Hepatocyte (in vitro differentiated cells): Measurements from ENCODE around the gene CCDC106. TPM values are rescaled to one million over a fixed set of nuclear protein-coding genes. Genes with fewer than 3 reads are reported as not detected.
A peak's percentile ranks its signal among the peaks of the same experiment; 100 is the strongest.

Experiments
- DNase-seq: peaks from one replicate; pipeline ENCODE4 v3.0.0-alpha.2; 2016; ENCODE audit warnings: low spot score
- H2AFZ ChIP-seq: fragments of 200-600 bp; sonication (generic); 2 replicates; pipeline ENCODE4 v1.6.0; 2016; ENCODE audit warnings: antibody characterized with exemption, mild to moderate bottlenecking
- H3K27ac ChIP-seq: fragments of 200-600 bp; sonication (generic); 2 replicates; pipeline ENCODE4 v1.5.1; 2016; ENCODE audit warnings: mild to moderate bottlenecking
- H3K27me3 ChIP-seq: fragments of 200-600 bp; sonication (generic); 2 replicates; pipeline ENCODE4 v1.6.1; 2016
- H3K36me3 ChIP-seq: fragments of 200-600 bp; sonication (generic); replicated peaks from 2 replicates; pipeline ENCODE4 v1.5.1; 2016; ENCODE audit warnings: low read depth; ENCODE audit not compliant: insufficient read depth
- H3K4me1 ChIP-seq: fragments of 200-600 bp; sonication (generic); 2 replicates; pipeline ENCODE4 v1.5.1; 2016; ENCODE audit warnings: mild to moderate bottlenecking, moderate library complexity; ENCODE audit not compliant: insufficient read depth
- H3K4me2 ChIP-seq: fragments of 200-600 bp; sonication (generic); 2 replicates; pipeline ENCODE4 v1.6.0; 2016
- H3K4me3 ChIP-seq: fragments of 200-600 bp; sonication (generic); 2 replicates; pipeline ENCODE4 v1.5.1; 2016; ENCODE audit warnings: mild to moderate bottlenecking
- H3K79me2 ChIP-seq: fragments of 200-600 bp; sonication (generic); 2 replicates; pipeline ENCODE4 v1.6.0; 2017; ENCODE audit warnings: mild to moderate bottlenecking
- H3K9me2 ChIP-seq: fragments of 200-600 bp; sonication (generic); replicated peaks from 2 replicates; pipeline ENCODE4 v1.6.0; 2017; ENCODE audit warnings: mild to moderate bottlenecking; ENCODE audit not compliant: insufficient read depth
- H3K9me3 ChIP-seq: fragments of 200-600 bp; sonication (generic); 2 replicates; pipeline ENCODE4 v1.5.1; 2016; ENCODE audit warnings: low read depth, mild to moderate bottlenecking
- H4K20me1 ChIP-seq: fragments of 200-600 bp; sonication (generic); 2 replicates; pipeline ENCODE4 v1.6.0; 2016; ENCODE audit warnings: mild to moderate bottlenecking; ENCODE audit not compliant: insufficient read depth, poor library complexity, severe bottlenecking
- CTCF ChIP-seq: fragments of 200-600 bp; sonication (generic); IDR thresholded peaks from 2 replicates; pipeline ENCODE4 v1.5.1; 2016; ENCODE audit warnings: antibody characterized with exemption, mild to moderate bottlenecking; ENCODE audit not compliant: poor library complexity
- EZH2 ChIP-seq: fragments of 200-600 bp; sonication (generic); IDR thresholded peaks from 2 replicates; pipeline ENCODE4 v1.6.1; 2016; ENCODE audit warnings: antibody characterized with exemption, mild to moderate bottlenecking, borderline replicate concordance
- EZH2phosphoT487 ChIP-seq: fragments of 200-600 bp; sonication (generic); IDR thresholded peaks from one replicate; pipeline ENCODE4 v1.6.1; 2018; ENCODE audit warnings: antibody characterized with exemption, mild to moderate bottlenecking, low read depth, moderate library complexity; ENCODE audit not compliant: unreplicated experiment, severe bottlenecking
- WGBS: methylation state at CpG from one replicate; pipeline ENCODE4 v1.1.6; 2016; ENCODE audit warnings: low lambda C conversion rate; ENCODE audit errors: missing lambda C conversion rate; 5-methylcytosine and 5-hydroxymethylcytosine counted together
- polyA plus RNA-seq: library from polyadenylated mRNA; unstranded; fragments of >200 nt; fragmentation: Nextera tagmentation; extraction: Ambion mirVana; gene quantifications from 2 replicates; pipeline ENCODE4 v1.2.1, GENCODE V29; 2016
- total RNA-seq: library from RNA; depleted of rRNA; stranded (reverse); fragments of >200 nt; gene quantifications from 2 replicates; pipeline ENCODE4 v1.2.3, GENCODE V29; 2014

CCDC106 gene
- total and polyA plus RNA-seq, 2 experiments from 2014 or later, result 18.3 to 31.7 TPM

DNA sequence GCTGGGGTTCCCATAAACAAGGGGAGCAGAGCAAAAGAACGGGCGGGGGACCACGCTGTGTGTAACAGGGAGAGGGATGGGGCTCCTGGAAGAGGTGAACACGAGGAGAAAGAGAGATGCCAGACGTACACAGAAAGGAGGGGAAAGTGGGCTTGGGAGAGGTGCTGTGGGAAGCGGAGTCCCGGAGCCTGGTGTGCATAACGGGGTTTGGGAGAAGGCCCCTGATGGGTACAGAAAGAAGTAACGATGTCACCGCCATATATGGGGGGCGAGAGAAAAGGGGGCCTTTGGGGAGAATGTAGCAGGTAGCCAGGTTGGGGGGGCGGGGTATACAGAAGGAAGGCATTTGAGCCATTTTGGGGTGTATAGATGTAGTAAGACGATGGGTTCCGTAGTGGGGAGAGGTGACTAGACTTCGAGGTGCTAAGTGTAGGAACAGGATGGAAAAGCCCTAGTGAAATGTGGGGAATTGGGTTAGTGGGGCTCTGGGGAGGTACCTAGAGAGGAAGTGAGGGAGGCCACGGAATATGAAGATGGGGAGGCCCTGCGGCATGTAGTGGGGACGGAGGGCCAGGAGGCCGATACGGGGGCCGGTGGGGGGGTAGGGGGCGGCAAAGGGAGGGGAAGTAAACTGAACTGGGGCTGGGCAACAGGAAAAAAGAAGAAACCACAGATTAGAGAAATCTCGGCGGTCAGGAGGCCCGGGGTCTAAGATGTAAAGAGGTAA, 6.4 kb upstream of the CCDC106 start:
- H3K27ac ChIP-seq, result peak overlapping the region; percentile 98
- peak overlapping the region; percentile 92 for H3K4me2 ChIP-seq
- H3K4me1 ChIP-seq, result peaks cover 13% of the 10 kb centered on the region
- no peaks in the 10 kb centered on the region for H3K27me3 ChIP-seq
- no peak for DNase-seq
- 0% methylated on average over 9 of the region's 25 CpGs for WGBS
- no peak for TF ChIP-seq CTCF
- TF ChIP-seq EZH2phosphoT487, result no peak
- TF ChIP-seq EZH2, result no peak
- H3K36me3 ChIP-seq, result no peaks in the 10 kb centered on the region
- no peaks in the 10 kb centered on the region for H3K9me3 ChIP-seq
- no peaks in the 10 kb centered on the region for H3K9me2 ChIP-seq
- H4K20me1 ChIP-seq, result no peaks in the 10 kb centered on the region
- peak overlapping the region; percentile 73 for H2AFZ ChIP-seq
- H3K79me2 ChIP-seq, result peaks cover 76% of the 10 kb centered on the region
- peak overlapping the region; percentile 99 for H3K4me3 ChIP-seq

- H3K27ac ChIP-seq, result peak overlapping the region; percentile 98
- H3K4me1 ChIP-seq, result peaks cover 21% of the 10 kb centered on the region
- H3K4me2 ChIP-seq, result peak overlapping the region; percentile 92
- no peaks in the 10 kb centered on the region for H3K9me3 ChIP-seq
- WGBS, result 3% methylated on average over 43 of the region's 65 CpGs
- no peak for DNase-seq
- no peaks in the 10 kb centered on the region for H3K27me3 ChIP-seq
- TF ChIP-seq EZH2 (no peak), CTCF (no peak), EZH2phosphoT487 (no peak)
- peaks cover 76% of the 10 kb centered on the region for H3K79me2 ChIP-seq
- no peaks in the 10 kb centered on the region for H3K36me3 ChIP-seq
- H2AFZ ChIP-seq, result no peak overlapping the region
- H4K20me1 ChIP-seq, result no peaks in the 10 kb centered on the region
- H3K9me2 ChIP-seq, result no peaks in the 10 kb centered on the region
- peak overlapping the region; percentile 99 for H3K4me3 ChIP-seq
Observed at GRCh38 chr19:55642153-55643002, 5.6 kb upstream of the CCDC106 start.

- 2% methylated on average over 53 of the region's 56 CpGs for WGBS
- Histone ChIP-seq H3K4me1 (peaks cover 23% of the 10 kb centered on the region), H3K79me2 (peaks cover 74% of the 10 kb centered on the region), H3K36me3 (no peaks in the 10 kb centered on the region), H2AFZ (peak within 1 kb of the TSS; percentile 69), H3K9me3 (no peaks in the 10 kb centered on the region), H3K9me2 (no peaks in the 10 kb centered on the region), H3K4me3 (peak within 1 kb of the TSS; percentile 99), H3K27me3 (no peaks in the 10 kb centered on the region), H3K27ac (peak within 1 kb of the TSS; percentile 98), H3K4me2 (peak within 1 kb of the TSS; percentile 92), H4K20me1 (no peaks in the 10 kb centered on the region)
- TF ChIP-seq EZH2 (no peak), EZH2phosphoT487 (no peak), CTCF (no peak)
- DNase-seq, result peak; percentile 83
Observed at GRCh38 chr19:55643003-55643886, 4.8 kb upstream of the CCDC106 start, which contains the start of gene ZNF581. Gene ZNF581, plus strand, starts transcription at chr19:55643649. Its CDS starts 923 bp downstream, at chr19:55644572.
